Neural progenitor cell (in vitro differentiated cells): Measurements from ENCODE around the gene CDH2. TPM values are rescaled to one million over a fixed set of nuclear protein-coding genes. Genes with fewer than 3 reads are reported as not detected.
A peak's percentile ranks its signal among the peaks of the same experiment; 100 is the strongest.

Experiments
- DNase-seq: peaks from one replicate; pipeline ENCODE4 v3.0.0-alpha.2; 2016; ENCODE audit warnings: low spot score
- H2AFZ ChIP-seq: fragments of 200-600 bp; sonication (generic); replicated peaks from 2 replicates; pipeline ENCODE4 v1.6.1; 2016; ENCODE audit warnings: antibody characterized with exemption
- H3F3A ChIP-seq: fragments of 200-600 bp; sonication (generic); 2 replicates; pipeline ENCODE4 v1.6.1; 2016; ENCODE audit warnings: antibody characterized with exemption, low read depth
- H3K27ac ChIP-seq: fragments of 200-600 bp; sonication (generic); 2 replicates; pipeline ENCODE4 v1.5.1; 2016; ENCODE audit warnings: mild to moderate bottlenecking
- H3K27me3 ChIP-seq: fragments of 200-600 bp; sonication (generic); 2 replicates; pipeline ENCODE4 v1.6.1; 2016; ENCODE audit warnings: mild to moderate bottlenecking, moderate library complexity
- H3K36me3 ChIP-seq: fragments of 200-600 bp; sonication (generic); 2 replicates; pipeline ENCODE4 v1.5.1; 2016
- H3K4me1 ChIP-seq: fragments of 200-600 bp; sonication (generic); 2 replicates; pipeline ENCODE4 v1.6.1; 2016; ENCODE audit warnings: mixed run types
- H3K4me2 ChIP-seq: fragments of 200-600 bp; sonication (generic); 2 replicates; pipeline ENCODE4 v1.6.1; 2016
- H3K4me3 ChIP-seq: fragments of 200-600 bp; sonication (generic); 2 replicates; pipeline ENCODE4 v1.5.1; 2016
- H3K79me2 ChIP-seq: fragments of 200-600 bp; sonication (generic); 2 replicates; pipeline ENCODE4 v1.6.1; 2016; ENCODE audit warnings: low read depth
- H3K9ac ChIP-seq: fragments of 200-600 bp; sonication (generic); 2 replicates; pipeline ENCODE4 v1.6.1; 2016
- H3K9me3 ChIP-seq: fragments of 200-600 bp; sonication (generic); 2 replicates; pipeline ENCODE4 v1.5.1; 2016; ENCODE audit warnings: low read depth
- H4K20me1 ChIP-seq: fragments of 200-600 bp; sonication (generic); 2 replicates; pipeline ENCODE4 v1.6.1; 2016; ENCODE audit warnings: low read depth
- H3K27ac Mint-ChIP-seq: 3 replicates; pipeline ENCODE4 v1.8.0; 2021; ENCODE audit warnings: mixed read lengths
- H3K27me3 Mint-ChIP-seq: 2 replicates; pipeline ENCODE4 v1.8.0; 2022; ENCODE audit warnings: low read depth, mild to moderate bottlenecking, inconsistent platforms, moderate library complexity, mixed read lengths; ENCODE audit not compliant: insufficient read depth
- H3K36me3 Mint-ChIP-seq: 3 replicates; pipeline ENCODE4 v1.8.0; 2021; ENCODE audit warnings: mixed read lengths
- H3K4me1 Mint-ChIP-seq: 3 replicates; pipeline ENCODE4 v1.8.0; 2021; ENCODE audit warnings: mixed read lengths
- H3K4me3 Mint-ChIP-seq: 3 replicates; pipeline ENCODE4 v1.8.0; 2021; ENCODE audit warnings: mild to moderate bottlenecking, moderate library complexity, mixed read lengths
- H3K9me3 Mint-ChIP-seq: 3 replicates; pipeline ENCODE4 v1.8.0; 2020; ENCODE audit warnings: mixed read lengths
- EZH2 ChIP-seq: fragments of 200-600 bp; sonication (generic); IDR thresholded peaks from 2 replicates; pipeline ENCODE4 v1.6.1; 2017; ENCODE audit warnings: antibody characterized with exemption, mild to moderate bottlenecking, moderate library complexity
- EZH2phosphoT487 ChIP-seq: fragments of 200-600 bp; sonication (generic); IDR thresholded peaks from 2 replicates; pipeline ENCODE4 v1.6.1; 2017; ENCODE audit warnings: antibody characterized with exemption
- total RNA-seq: library from RNA; depleted of rRNA; stranded (reverse); fragments of >200 nt; gene quantifications from 2 replicates; pipeline ENCODE4 v1.2.3, GENCODE V29; 2015; ENCODE audit warnings: low replicate concordance
- TF ChIP-seq, protein P1 (sequence below): fragments of 200-600 bp; sonication (generic); IDR thresholded peaks from 2 replicates; pipeline ENCODE4 v1.5.1; 2017; ENCODE audit warnings: antibody characterized with exemption, mild to moderate bottlenecking

The CDH2 gene
- total RNA-seq = 333 and 459 TPM in 2 replicates

DNA sequence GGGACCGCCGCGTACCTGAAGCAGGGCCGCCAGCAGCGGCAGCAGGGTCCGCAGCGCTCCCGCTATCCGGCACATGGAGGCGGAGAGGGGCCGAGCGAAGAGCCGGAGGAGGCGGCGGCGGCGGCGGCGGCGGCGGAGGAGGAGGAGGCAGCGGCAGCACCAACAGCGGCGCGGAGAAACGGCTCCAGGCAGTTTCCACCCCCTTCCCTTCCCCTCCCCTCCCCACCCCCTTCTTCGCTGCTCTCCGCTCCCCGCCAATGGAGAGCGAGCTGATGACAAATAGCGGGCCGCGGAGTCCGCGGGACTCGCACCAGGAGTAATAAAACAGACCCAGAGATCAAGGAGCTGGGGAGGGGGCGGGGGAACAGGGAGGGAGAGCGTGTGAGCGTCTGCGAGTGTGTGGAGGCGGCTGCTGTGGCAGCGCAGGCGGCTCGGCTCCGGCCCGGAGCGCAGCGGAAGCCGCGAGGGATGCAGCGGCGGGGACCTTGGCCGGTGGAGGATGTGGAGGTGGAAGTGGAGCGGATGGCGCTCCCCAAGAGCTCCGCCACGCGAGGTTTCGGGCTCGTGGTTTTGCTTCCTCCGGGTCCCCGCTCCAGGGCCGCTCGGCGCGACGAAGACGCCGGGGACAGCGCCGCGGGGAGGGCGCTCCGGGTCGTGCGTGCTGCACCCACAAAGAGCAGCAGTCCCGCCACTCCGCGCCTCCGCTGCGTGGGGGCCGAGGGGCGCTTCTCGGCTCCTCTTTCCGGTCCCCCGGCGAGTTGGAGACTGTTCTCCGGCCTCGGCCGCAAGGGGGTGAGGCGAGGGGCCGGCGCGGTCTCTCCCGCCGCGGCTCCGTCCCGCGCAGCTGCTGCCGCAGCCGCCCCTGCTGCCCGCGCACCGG is at the start of gene CDH2:
Gene CDH2 (minus strand): TSS at position 183 of the 880 bp plus-strand sequence. CDS start 108 bp downstream, at position 75.
- peaks cover 30% of the 10 kb centered on the region for H3F3A ChIP-seq
- H3K27me3 ChIP-seq = no peaks in the 10 kb centered on the region
- H3K9ac ChIP-seq = peak within 1 kb of the TSS; percentile 70
- Mint-ChIP-seq H3K9me3 (peaks cover 2% of the 10 kb centered on the region), H3K27me3 (peaks cover 7% of the 10 kb centered on the region), H3K36me3 (peaks cover 12% of the 10 kb centered on the region), H3K27ac (peak within 1 kb of the TSS; percentile 100), H3K4me1 (peaks cover 47% of the 10 kb centered on the region), H3K4me3 (peak within 1 kb of the TSS; percentile 98)
- DNase-seq = peak; percentile 95
- H3K4me3 ChIP-seq = peak within 1 kb of the TSS; percentile 94
- peak within 1 kb of the TSS; percentile 88 for H3K4me2 ChIP-seq
- H3K36me3 ChIP-seq = no peaks in the 10 kb centered on the region
- no peaks in the 10 kb centered on the region for H3K9me3 ChIP-seq
- no peak within 1 kb of the TSS for H2AFZ ChIP-seq
- TF ChIP-seq, protein P1, sequence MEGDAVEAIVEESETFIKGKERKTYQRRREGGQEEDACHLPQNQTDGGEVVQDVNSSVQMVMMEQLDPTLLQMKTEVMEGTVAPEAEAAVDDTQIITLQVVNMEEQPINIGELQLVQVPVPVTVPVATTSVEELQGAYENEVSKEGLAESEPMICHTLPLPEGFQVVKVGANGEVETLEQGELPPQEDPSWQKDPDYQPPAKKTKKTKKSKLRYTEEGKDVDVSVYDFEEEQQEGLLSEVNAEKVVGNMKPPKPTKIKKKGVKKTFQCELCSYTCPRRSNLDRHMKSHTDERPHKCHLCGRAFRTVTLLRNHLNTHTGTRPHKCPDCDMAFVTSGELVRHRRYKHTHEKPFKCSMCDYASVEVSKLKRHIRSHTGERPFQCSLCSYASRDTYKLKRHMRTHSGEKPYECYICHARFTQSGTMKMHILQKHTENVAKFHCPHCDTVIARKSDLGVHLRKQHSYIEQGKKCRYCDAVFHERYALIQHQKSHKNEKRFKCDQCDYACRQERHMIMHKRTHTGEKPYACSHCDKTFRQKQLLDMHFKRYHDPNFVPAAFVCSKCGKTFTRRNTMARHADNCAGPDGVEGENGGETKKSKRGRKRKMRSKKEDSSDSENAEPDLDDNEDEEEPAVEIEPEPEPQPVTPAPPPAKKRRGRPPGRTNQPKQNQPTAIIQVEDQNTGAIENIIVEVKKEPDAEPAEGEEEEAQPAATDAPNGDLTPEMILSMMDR = peak; percentile 42
- no peak for TF ChIP-seq EZH2phosphoT487
- peak; percentile 32 for TF ChIP-seq EZH2
- H3K27ac ChIP-seq = peak within 1 kb of the TSS; percentile 82
- peaks cover 67% of the 10 kb centered on the region for H4K20me1 ChIP-seq
- peaks cover 85% of the 10 kb centered on the region for H3K79me2 ChIP-seq
- H3K4me1 ChIP-seq = peaks cover 36% of the 10 kb centered on the region

- no peaks in the 10 kb centered on the region for H3K79me2 ChIP-seq
- Mint-ChIP-seq H3K27me3 (peaks cover 2% of the 10 kb centered on the region), H3K4me3 (no peak overlapping the region), H3K36me3 (no peaks in the 10 kb centered on the region), H3K9me3 (no peaks in the 10 kb centered on the region), H3K4me1 (no peaks in the 10 kb centered on the region), H3K27ac (no peak overlapping the region)
- H3K36me3 ChIP-seq = no peaks in the 10 kb centered on the region
- H3K9ac ChIP-seq = no peak overlapping the region
- H3F3A ChIP-seq = no peaks in the 10 kb centered on the region
- no peak for DNase-seq
- H3K4me2 ChIP-seq = no peak overlapping the region
- no peaks in the 10 kb centered on the region for H3K9me3 ChIP-seq
- no peaks in the 10 kb centered on the region for H4K20me1 ChIP-seq
- TF ChIP-seq, protein P1 = no peak
- TF ChIP-seq EZH2 (no peak), EZH2phosphoT487 (no peak)
- no peak overlapping the region for H3K4me3 ChIP-seq
- no peak overlapping the region for H2AFZ ChIP-seq
- H3K27me3 ChIP-seq = no peaks in the 10 kb centered on the region
- H3K4me1 ChIP-seq = no peaks in the 10 kb centered on the region
- no peak overlapping the region for H3K27ac ChIP-seq
Observed at GRCh38 chr18:28212060-28212459, 35.1 kb upstream of the CDH2 start.

DNA sequence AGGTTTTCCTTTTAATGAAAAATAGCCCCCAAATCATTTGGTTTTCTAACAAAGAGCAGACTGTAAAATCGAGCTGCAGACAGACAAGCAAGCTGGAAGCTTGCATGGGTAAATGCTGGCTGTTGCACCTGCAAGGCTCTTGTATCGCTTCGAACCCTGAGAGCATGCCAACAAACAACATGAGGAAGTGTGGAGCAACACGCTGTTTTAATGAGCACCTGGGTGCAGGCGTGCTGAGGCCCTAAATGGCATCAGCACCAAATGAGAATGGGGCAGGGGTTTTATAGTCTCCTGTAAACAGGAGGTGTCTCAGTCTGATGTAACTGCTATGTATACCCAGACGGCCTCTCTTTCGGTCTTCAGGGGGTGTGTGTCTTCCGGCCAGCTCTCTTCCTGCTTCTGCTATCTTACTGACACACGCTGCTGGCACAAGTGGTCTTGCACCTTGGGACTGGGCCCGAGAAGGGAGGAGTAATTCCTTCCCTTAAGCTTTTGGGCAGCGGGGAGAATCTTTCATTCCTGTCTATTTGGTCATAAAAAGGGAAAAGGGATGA is 31.9 kb upstream of the CDH2 start:
- Histone ChIP-seq H3K79me2 (no peaks in the 10 kb centered on the region), H3K4me3 (no peak overlapping the region), H4K20me1 (no peaks in the 10 kb centered on the region), H3K36me3 (no peaks in the 10 kb centered on the region), H3K4me1 (no peaks in the 10 kb centered on the region), H2AFZ (no peak overlapping the region), H3K27me3 (no peaks in the 10 kb centered on the region), H3K4me2 (no peak overlapping the region), H3K9ac (no peak overlapping the region), H3K9me3 (no peaks in the 10 kb centered on the region), H3K27ac (no peak overlapping the region), H3F3A (no peaks in the 10 kb centered on the region)
- Mint-ChIP-seq H3K27ac (no peak overlapping the region), H3K36me3 (no peaks in the 10 kb centered on the region), H3K9me3 (no peaks in the 10 kb centered on the region), H3K4me3 (no peak overlapping the region), H3K27me3 (peaks cover 2% of the 10 kb centered on the region), H3K4me1 (no peaks in the 10 kb centered on the region)
- TF ChIP-seq, protein P1 = no peak
- TF ChIP-seq EZH2phosphoT487 = no peak
- TF ChIP-seq EZH2 = no peak
- DNase-seq = no peak
